GM18951 (cell line): ENCODE measurements around the gene IQGAP2.

ENCODE experiments used
- POLR2A ChIP-seq: IDR thresholded peaks from 4 replicates; pipeline ENCODE4 v1.6.1; 2011; ENCODE audit warnings: mild to moderate bottlenecking; ENCODE audit not compliant: insufficient read length, insufficient read depth; ENCODE audit errors: extremely low read depth
- in situ Hi-C: fragments of 300-500 bp; cut with MboI; formaldehyde crosslinking; loops from one replicate; pipeline ENCODE4 v1.12.0; 2022; ENCODE audit warnings: low sequenced_read_pairs, mixed read lengths, inconsistent platforms; ENCODE audit not compliant: unreplicated experiment

Gene IQGAP2

GRCh38 chr5:76616206-76616605 is 213.1 kb downstream of the IQGAP2 start:
- TF ChIP-seq POLR2A, result no peak
- in situ Hi-C loops, result no loop called here

- in situ Hi-C loops, result no loop called here
Observed at GRCh38 chr5:76617229-76617628, 214.1 kb downstream of the IQGAP2 start.

GRCh38 chr5:76617675-76618074 is 214.6 kb downstream of the IQGAP2 start:
- in situ Hi-C loops, result no loop called here
- no peak for TF ChIP-seq POLR2A

More at GRCh38 chr5:76617229-76617628, 214.1 kb downstream of the IQGAP2 start:
- TF ChIP-seq POLR2A, result no peak

- in situ Hi-C loops, result no loop called here
Observed at GRCh38 chr5:76620166-76620565, 217.1 kb downstream of the IQGAP2 start.

GRCh38 chr5:76622076-76622475 is 219.0 kb downstream of the IQGAP2 start:
- in situ Hi-C loops, result no loop called here
- TF ChIP-seq POLR2A, result no peak

More at GRCh38 chr5:76620166-76620565, 217.1 kb downstream of the IQGAP2 start:
- TF ChIP-seq POLR2A, result no peak

- in situ Hi-C loops, result no loop called here
- TF ChIP-seq POLR2A, result no peak
Observed at GRCh38 chr5:76622973-76623596, 220.0 kb downstream of the IQGAP2 start, which contains the start of gene F2RL2. TSS of gene F2RL2 (minus strand) at chr5:76623403. CDS start at chr5:76623230, 173 bp downstream.

GRCh38 chr5:76625087-76625815 is 222.2 kb downstream of the IQGAP2 start:
- no peak for TF ChIP-seq POLR2A
- in situ Hi-C loops, result no loop called here

GRCh38 chr5:76626738-76627137 is 223.7 kb downstream of the IQGAP2 start:
- in situ Hi-C loops, result no loop called here
- TF ChIP-seq POLR2A, result no peak

- in situ Hi-C loops, result no loop called here
- no peak for TF ChIP-seq POLR2A
Observed at GRCh38 chr5:76634661-76635060, 231.6 kb downstream of the IQGAP2 start.

- no peak for TF ChIP-seq POLR2A
- in situ Hi-C loops, result no loop called here
Observed at GRCh38 chr5:76637490-76637889, 234.4 kb downstream of the IQGAP2 start.

- in situ Hi-C loops, result no loop called here
- TF ChIP-seq POLR2A, result no peak
Observed at GRCh38 chr5:76638479-76638878, 235.4 kb downstream of the IQGAP2 start.

- TF ChIP-seq POLR2A, result no peak
- in situ Hi-C loops, result no loop called here
Observed at GRCh38 chr5:76641514-76642120, 238.5 kb downstream of the IQGAP2 start.

GRCh38 chr5:76642390-76643040 is 239.4 kb downstream of the IQGAP2 start:
- in situ Hi-C loops, result no loop called here
- no peak for TF ChIP-seq POLR2A
